Activated CD4-positive, alpha-beta T cell treated with anti-CD3 and anti-CD28 coated beads, Interleukin-2, amount 50 U/mL, for 16 hours (primary cell): ENCODE data around the gene SMIM33.
"Not testable (repeated sequence)": the region's sequence is repeated elsewhere in the genome, so short reads cannot be mapped to it uniquely, and the experiment has no call there.

ENCODE experiments used
- DNase-seq: peaks from one replicate; pipeline ENCODE4 v3.0.0-alpha.2; 2020

SMIM33 gene

DNA sequence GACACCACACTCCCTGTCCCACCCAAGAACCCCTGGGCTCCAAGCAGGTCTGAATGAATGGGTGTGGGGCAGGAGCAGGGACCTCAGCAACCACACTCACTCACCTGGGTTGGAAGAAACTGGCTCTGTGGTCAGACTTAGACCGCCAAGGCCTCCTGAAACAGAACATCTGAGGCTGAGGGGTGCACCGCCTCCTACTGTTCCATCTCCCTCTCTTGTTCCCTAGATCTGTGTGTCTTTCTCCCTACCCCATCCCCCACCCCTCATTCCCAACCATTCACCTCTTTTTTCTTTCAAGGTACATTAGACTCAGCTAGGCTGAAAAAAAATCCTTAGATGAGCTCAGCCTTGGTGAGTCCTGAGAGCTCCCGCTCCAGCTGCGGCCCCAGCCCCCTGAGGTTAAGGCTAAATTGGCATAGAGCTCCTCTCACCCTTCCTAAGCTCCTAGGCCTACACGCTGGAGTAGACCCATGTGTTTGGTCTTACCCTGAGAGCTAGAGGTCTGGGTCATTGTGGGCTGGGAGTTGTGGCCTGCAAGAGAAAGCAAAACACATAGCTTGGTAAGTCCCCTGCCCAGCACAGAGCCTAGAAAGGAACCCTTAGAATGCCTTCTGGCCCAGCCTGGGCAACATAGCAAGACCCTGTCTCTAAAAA lies 13.0 kb upstream of the SMIM33 start:
- DNase-seq: peak; percentile 55

DNA sequence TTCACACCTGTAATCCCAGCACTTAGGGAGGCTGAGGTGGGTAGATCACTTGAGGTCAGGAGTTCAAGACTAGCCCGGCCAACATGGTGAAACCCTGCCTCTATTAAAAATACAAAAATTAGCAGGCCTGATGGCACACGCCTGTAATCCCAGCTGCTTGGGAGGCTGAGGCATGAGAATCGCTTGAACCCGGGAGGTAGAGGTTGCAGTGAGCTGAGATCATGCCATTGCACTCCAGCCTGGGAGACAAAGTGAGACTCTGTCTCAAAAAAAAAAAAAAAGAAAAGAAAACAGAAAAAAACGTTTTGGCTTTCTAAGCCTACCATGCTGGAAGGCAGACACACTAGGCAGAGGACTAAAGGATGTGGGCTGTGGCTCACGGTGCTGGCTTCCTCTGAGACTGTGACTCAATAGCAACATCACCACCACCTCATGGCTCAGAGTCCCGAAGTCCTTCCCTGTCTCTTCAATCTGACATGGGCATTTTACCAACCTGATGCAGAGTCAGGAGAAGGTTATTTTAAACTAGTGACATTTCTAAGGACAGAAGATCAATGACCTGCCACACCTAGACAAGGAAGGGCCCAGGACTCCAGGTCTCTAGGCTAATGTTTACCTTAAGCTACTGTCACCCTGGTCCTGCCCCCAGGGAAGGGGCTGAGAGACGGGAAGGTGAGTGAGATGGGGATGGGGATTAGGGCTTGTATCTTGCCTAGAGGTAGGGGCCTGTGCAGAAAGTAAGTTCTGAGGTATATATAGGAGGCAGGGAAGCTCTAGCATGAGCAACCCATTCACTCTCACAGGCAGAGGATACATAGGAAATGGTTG lies 12.0 kb upstream of the SMIM33 start:
- peak; percentile 91 for DNase-seq

DNA sequence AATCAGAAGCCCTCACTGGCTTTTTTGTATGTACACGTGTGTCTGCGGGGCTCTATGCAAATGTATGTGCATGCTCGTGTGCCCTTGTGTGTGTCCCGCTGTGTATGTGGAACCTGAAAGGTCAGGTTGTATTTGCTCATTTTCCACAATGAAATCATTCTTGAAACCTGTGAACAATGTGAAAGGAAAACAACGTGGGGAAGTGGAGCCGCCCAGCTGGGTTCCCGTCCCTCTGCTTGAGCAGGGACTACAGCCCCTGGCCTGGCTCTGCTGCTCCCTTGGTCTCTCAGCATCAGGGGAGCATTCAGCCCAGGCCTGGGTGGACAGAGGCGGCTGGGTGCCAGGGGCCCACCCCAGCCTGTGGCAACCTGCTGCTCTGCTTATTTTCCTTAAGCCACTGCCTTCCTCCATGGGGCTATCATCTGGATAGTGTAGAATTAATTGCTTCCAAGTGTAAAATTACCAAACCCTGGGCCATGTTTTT lies 11.3 kb upstream of the SMIM33 start:
- peak; percentile 52 for DNase-seq

DNA sequence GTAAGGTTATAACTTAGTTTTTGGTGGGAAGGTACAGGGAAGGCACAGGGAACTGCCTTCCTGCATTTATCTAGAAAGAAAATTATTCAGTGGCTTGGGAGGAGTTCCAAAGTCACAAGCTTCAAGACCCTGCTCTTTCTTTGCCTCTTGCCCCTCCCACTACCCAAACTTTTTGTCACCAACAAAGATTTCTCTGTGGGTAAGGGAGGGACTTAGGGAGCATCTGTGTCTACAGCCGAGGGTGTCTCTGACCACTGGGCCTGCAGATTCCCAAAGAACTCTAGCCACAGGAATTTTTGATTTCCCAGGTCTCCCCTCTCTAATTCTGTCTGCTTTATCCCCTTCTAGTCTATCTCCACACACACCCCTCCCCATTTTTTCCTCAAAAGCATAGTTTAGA lies 10.3 kb upstream of the SMIM33 start:
- DNase-seq: peak; percentile 52

DNA sequence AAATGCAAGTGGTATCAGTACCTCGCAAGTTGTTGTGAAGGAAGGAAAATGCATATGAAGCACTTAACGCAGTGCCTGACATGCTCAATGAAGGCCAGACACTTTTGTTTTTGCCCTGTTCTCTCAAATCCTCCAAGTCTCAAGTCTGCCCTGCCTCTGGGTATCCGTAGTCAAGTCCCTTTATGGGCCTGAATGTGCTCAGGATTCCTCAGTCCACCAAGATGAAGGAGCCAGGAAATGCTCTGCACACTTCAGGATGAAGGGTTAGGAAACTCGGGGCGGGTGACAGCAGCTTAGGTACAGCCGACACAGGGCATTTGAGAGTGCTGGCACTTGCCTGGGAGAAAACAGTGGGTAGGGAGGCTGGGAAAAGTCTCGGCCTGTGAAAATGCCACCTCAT lies 9.6 kb upstream of the SMIM33 start:
- DNase-seq: no peak

DNA sequence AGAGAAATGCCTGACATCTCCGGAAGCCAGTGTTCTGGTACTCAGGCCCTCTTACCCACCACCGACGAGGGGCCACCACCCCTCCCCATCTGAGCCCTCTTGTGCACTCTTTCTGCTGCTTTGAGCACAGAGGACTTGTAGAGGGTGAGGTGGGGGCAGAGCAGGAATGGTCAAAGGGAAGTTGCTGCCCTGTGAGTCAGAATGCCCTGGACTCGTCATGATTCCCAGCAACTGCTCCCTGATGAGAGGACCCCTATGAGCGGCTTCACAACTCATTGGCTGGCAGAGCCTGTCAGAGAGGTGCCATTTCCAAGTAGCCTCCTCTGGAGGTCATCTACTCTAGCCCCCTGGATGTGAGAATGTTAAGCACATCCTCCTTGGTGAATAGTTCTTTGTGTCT lies 9.1 kb upstream of the SMIM33 start:
- DNase-seq: no peak

DNA sequence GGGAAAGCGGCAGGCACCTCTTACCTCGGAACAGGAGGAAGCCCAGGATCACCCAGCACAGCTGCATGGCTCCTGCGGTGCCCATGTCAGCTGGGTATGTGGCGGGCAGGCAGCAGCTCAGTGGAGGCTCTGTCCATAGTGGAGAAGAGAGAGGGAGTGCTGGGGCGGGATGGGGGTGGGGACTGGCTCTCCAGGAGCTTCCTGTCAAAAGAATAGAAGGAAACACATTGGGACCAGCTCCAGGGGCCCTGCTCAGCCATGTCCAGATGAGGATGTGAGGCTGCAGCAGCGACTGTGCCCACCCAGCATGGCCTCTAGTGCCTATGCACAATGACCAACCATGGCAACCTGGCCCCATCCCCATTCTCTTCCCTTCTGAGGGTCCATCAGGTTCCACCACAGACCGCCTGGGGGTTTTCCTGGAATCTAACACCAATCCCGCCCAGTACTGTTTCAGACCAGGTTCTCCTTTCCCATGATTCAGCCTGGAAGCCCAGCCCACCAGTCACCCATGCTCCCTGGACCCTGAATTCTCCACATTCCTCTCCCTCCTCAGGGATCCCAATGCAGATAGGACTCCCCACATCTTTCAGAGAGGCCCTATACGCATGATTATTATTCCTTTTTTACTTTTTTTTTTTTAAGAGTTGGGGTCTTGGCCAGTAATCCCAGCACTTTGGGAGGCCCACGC lies 8.1 kb upstream of the SMIM33 start, which contains the start of gene ECSCR:
Gene ECSCR (minus strand): TSS at position 158 of the 691 bp plus-strand sequence. CDS start 73 bp downstream, at position 85.
- no peak for DNase-seq

DNA sequence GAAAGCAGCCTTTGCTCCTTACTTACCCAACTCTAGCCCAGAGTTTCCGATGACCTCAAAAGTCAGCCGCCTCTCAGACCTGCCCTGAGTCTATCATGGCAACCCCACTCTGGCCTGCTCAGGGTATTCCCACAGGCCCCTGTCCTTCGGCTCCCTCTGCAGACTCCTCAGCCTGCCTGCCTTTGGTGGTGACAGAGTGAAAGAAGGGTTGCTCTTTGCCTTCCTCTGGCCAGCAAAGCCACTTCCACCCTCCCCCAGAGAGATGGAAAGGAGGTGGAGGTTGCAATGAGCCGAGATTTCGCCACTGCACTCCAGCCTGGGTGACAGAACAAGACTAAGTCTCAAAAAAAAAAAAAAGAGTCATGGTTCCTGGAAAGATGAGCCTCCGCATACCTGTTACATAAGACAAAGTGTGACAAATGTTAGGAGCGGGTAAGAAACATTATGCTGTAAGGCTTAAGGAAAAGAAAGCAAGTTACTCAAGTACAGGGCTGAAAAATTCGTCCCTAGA lies 2.3 kb upstream of the SMIM33 start:
- peak; percentile 48 for DNase-seq

DNA sequence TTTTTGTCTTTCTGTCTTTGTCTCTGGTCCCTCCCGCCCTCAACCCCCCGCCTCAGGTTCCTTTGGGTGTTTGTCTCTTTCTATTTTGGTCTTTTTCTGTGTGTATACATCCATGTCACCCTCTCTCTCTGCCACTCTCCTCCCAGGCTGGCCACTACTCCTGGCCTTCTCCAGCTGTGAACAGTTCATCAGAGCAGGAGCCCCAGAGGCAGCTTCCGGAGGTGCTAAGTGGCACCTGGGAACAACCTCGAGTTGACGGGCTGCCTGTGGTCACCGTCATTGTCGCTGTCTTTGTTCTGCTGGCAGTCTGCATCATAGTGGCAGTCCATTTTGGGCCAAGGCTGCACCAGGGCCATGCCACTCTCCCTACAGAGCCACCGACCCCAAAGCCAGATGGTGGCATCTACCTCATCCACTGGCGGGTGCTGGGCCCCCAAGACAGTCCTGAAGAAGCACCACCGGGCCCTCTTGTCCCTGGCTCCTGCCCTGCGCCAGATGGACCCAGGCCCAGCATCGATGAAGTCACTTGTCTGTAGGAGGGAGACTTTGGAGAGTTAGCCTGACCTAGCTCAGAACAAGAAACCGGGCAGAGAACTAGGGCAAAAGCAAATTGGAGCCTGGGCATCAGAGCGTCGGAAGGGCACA lies 1.7 kb downstream of the SMIM33 start:
- no peak for DNase-seq

DNA sequence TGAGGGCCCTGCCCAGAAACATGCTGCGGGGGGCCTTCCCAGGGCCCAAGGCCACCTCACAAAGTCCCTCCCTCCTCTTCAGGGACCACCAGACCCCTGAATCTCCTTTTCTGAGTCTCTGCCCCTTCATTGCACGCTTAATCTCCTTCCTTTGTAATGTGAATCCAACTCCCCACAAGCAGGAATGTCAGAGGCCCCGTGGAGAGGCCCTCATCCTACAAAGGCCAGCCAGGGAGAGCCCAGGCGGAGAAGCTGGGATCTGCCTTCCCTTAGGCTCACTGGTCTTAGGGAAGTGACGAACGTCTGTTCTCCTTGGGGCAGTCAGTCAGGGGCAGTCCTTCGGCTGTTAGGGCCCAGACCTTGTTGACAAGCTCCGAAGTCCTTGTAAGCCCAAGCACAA lies 2.3 kb downstream of the SMIM33 start:
- no peak for DNase-seq

DNA sequence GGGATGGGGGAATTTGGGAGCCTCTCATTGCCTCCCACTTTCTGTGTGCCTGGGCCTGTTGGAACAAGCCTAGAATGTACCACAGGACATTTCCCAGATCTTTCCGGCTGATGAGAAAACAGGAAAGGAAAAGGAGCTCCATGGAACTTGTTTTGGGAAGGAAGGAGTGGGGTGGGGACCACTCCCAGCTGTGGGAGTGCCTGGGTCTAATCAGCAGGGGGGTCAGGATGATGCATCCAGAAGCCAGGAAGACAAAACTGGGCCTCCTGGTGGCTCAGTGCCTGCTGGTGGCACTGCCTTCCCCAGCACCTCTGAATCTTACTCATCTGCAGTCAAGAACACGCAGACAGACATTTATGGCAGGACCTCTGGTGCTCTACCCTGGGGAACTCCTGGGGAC lies 2.8 kb downstream of the SMIM33 start:
- DNase-seq: peak; percentile 30

DNA sequence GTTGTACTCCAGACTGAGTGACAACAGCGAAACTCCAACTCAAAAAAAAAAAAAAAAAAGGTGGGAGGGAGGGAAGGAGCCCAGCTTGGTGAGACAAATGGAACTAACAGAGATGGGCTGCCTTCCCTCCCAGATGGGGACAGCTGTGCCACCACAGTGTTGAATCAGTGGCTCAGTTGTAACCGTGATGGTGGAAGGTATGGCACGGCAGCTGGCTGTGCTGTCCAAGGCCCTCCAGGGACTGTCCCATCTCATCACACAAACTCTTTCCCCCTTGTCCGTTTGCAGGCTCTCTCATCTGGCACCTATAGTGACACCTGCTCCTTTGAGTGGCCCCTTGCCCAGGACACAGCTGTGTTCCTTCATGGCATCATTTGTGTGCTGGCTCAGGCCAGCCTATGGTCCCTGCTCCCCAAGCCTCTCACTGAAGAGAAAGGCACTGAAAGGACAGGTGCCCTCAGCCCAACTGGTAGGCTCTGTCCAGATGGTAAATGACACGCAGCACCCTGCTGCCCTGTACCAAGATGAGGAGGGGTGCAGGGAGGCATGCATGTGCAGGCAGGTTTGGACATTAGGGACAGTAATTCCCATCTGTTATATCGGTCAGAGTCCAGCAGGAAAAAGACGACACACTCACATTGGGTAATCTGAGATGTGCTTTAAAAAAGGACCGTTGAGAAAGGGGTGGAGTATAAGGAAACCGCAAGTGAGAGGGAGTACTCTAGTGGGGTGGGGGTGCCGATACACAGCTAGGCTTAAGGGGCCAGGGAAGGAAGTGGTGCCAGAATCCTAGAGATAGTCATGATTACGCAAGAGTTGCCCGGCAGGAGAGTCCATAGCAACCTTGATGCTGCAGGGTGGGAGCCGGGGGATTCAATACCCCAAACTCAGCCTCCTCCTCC lies 4.3 kb downstream of the SMIM33 start:
- peak; percentile 49 for DNase-seq

DNA sequence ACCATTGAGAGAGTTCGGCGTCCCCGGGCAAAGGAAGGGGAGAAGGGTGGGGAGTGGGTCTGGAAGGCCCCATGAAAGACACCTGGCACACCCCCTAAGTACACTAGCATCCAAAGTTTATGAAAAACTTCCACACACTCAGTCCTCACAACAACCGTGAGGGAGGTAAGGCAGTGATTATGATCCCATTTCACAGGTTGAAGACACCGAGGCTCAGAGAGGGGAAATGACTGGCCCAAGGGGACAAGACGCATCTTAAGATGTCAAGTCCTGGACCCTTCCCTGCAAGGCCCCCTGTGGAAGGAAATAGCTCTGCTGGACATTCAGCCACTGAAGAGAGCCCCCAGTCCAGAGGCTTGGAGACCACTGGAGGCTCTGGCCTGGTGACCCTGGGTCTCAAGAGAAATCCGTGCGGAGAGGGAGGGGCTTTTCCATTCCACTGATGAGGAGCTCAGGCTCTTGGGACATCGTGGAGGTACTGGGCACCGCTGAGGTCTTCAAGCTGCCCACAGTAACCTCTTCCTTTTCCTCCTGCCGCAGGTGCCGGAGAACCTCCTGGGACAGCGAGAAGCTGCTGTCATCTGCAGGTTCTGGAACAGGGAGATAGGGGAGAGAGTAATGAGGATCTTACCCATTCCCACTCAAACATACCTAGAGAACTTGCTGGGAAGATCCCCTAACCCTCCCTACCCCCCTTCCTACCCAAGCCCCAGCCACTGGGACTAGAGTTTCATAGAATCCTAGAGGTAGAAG lies 5.2 kb downstream of the SMIM33 start:
- no peak for DNase-seq

DNA sequence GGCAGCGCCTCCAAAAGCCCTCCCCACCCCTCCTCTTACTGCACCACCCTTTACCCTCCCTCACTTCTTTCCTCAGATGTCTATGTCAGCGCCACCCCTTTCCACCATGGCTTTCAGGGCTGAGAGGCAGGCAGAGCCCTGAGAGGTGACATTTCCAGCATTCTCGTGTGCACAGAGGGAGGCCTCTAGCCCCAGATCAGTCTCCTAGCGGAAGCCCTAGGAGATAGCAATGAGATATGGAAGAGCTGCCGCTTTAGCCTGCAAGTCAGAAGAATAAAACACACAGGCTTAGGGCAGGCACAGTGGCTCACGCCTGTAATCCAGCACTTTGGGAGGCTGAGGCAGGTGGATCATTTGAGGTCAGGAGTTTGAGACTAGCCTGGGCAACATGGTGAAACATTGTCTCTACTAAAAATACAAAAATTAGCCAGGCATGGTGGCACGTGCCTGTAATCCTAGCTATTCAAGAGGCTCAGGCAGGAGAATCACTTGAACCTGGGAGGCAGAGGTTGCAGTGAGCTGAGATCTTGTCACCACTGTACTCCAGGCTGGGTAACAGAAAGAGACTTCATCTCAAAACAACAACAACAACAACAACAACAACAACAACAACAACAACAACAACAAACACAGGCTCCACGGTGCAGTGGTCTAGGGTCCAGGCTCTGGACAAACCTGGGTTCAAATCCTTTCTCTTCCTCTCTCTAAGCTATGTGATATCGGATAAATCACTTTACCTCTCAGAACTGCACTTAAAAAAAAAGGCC lies 8.0 kb downstream of the SMIM33 start:
- DNase-seq: not testable (repeated sequence)

DNA sequence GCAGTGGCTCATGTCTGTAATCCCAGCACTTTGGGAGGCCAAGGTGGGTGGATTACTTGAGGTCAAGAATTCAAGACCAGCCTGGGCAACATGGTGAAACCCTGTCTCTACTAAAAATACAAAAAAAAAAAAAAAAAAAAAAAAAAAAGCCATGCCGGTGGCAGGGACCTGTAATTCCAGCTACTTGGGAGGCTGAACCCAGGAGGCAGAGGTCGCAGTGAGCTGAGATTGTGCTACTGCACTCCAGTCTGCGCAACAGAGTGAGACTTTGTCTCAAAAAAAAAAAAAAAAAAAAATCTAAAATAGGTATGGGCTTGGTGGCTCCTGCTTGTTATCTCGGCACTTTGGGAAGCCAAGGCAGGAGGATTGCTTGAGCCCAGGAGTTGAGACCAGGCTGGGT lies 8.9 kb downstream of the SMIM33 start:
- not testable (repeated sequence) for DNase-seq

DNA sequence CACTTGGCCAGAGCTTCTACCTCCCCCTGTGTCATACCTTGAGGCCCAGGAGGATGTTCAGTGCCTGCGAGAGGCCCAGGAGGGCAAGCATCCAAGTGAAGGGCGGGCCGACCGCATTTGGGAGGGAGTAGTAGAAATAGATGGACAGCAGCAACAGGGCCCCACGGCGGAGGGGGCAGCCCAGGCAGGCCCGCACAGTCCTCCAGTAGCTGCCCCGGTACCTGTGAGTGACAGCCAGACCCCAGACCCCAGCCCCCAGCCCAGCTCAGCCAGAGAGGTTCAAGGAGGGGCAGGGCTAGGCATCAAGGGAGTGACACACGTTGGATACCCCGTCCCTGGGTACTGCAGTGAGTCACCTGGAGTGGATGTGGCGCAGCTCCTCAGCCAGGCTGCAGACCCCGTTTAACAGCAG lies 10.3 kb downstream of the SMIM33 start:
- peak; percentile 45 for DNase-seq

DNA sequence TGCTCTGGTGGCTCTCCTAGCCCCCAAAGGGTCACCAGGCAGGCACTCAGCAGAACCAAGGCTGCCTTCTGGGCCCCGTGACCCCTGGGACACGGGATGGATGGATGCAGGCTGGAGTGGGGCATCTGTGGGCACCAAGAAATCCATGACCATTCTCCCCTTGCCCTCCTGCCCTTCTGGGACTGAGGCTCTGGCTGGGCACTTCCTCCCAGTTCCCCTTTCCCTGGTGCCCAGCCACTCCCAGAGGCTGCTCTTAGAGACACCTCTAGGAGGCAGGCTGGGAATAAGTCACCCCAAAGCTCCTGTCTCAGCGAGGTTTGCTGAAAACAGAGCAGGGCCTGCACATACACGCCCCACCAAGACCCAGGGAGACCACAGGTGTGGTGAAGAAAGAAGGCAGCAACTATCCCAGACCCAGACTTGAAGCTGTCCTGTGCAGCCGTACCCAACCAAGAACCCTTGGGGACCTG lies 10.8 kb downstream of the SMIM33 start:
- DNase-seq: peak; percentile 37

DNA sequence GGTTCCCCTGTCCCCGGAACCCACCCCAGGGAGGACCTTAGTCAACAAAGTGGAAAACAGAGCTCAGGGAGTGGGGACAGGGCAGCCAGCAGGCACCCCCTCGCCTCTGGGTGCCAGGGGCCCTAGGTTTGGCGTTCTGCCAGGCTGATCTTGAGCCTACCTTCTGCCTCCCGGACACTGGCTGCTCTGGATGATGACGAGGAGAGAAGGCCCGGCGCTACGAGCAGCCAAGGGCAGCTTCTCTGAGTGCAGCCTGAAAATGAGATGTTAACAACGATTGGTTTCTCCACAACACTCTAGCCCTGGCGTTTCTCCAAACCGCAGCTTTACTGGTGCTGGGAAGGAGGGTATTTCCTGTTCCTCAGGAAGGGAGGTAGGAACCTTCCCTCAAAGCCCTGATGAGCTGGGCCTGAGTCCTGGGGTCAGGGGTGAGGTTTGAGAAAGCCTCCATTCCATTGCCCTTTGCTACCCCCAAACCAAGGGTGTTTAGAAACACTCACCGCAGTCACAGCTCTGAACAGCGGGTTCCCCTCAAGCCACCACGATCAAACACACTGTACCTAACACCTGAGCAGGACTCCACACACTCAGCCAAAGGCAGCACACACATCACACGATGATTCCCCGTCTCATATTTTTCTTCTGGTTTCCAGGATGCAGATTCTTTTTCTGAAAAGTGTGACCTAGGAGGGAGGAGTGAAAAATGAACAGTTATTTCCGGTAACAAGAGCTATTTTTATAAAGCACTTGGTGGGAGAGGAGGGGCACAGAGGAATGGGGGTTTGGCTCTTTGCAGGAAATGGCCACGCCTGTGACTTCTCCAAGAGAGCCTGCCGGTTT lies 11.5 kb downstream of the SMIM33 start, which contains the start of gene STING1:
Gene STING1 (minus strand): TSS at position 709 of the 840 bp plus-strand sequence. CDS start 1,054 bp downstream, outside the sequence.
- DNase-seq: peak; percentile 77

DNA sequence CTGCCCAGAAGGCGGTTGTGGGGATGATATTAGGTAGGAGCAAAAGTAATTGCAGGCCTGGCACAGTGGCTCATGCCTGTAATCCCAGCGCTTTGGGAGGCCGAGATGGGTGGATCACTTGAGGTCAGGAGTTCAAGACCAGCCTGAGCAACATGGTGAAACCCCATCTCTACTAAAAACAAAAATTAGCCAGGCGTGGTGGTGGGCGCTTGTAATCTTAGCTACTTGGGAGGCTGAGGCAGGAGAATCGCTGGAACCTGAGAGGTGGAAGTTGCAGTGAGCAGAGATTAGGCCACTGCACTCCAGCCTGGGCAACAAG lies 12.0 kb downstream of the SMIM33 start:
- not testable (repeated sequence) for DNase-seq
